ENCODE results near the gene PGF. TPM values are rescaled to one million over a fixed set of nuclear protein-coding genes. Genes with fewer than 3 reads are reported as not detected.
A peak's percentile ranks its signal among the peaks of the same experiment; 100 is the strongest.

Gene PGF
- total RNA-seq, 1 donor = 16.3 TPM

GRCh38 chr14:74973905-74974363 is 18.5 kb upstream of the PGF start:
- H3K4me1 ChIP-seq (ENCODE audit: insufficient read depth, low read length) = peaks cover 7% of the 10 kb centered on the region
- no peak for TF ChIP-seq CTCF (IDR thresholded peaks at IDR 0.05; ENCODE audit: extremely low read depth, low read depth, low read length)
- H2AFZ ChIP-seq (ENCODE audit: low read length) = no peak overlapping the region
- H4K20me1 ChIP-seq (ENCODE audit: insufficient read depth, low read length) = no peaks in the 10 kb centered on the region
- no peaks in the 10 kb centered on the region for H3K27me3 ChIP-seq (ENCODE audit: insufficient read depth, low read length)
- H3K79me2 ChIP-seq (ENCODE audit: insufficient read depth, low read length) = no peaks in the 10 kb centered on the region
- no peak overlapping the region for H3K4me3 ChIP-seq (ENCODE audit: insufficient read depth, low read length)
- H3K27ac ChIP-seq (ENCODE audit: low read depth, low read length) = no peak overlapping the region
- no peaks in the 10 kb centered on the region for H3K36me3 ChIP-seq (ENCODE audit: insufficient read depth, low read length)
- no peak overlapping the region for H3K4me2 ChIP-seq (ENCODE audit: insufficient read depth, low read length)
- no peak for DNase-seq (ENCODE audit: insufficient read length, low spot score, missing footprints)
- H3K9me3 ChIP-seq (ENCODE audit: low read depth, low read length) = no peaks in the 10 kb centered on the region

GRCh38 chr14:74973003-74973653 is 17.7 kb upstream of the PGF start:
- Histone ChIP-seq H3K9me3 (ENCODE audit: low read depth, low read length) (no peaks in the 10 kb centered on the region), H3K4me1 (ENCODE audit: insufficient read depth, low read length) (no peaks in the 10 kb centered on the region), H3K27ac (ENCODE audit: low read depth, low read length) (no peak overlapping the region), H3K4me2 (ENCODE audit: insufficient read depth, low read length) (no peak overlapping the region), H3K27me3 (ENCODE audit: insufficient read depth, low read length) (no peaks in the 10 kb centered on the region), H2AFZ (ENCODE audit: low read length) (peak overlapping the region; percentile 85), H3K36me3 (ENCODE audit: insufficient read depth, low read length) (no peaks in the 10 kb centered on the region), H4K20me1 (ENCODE audit: insufficient read depth, low read length) (no peaks in the 10 kb centered on the region), H3K4me3 (ENCODE audit: insufficient read depth, low read length) (no peak overlapping the region), H3K79me2 (ENCODE audit: insufficient read depth, low read length) (no peaks in the 10 kb centered on the region)
- DNase-seq (ENCODE audit: insufficient read length, low spot score, missing footprints) = peak; percentile 92
- TF ChIP-seq CTCF (IDR thresholded peaks at IDR 0.05; ENCODE audit: extremely low read depth, low read depth, low read length) = no peak

GRCh38 chr14:74968811-74969210 is 13.4 kb upstream of the PGF start:
- Histone ChIP-seq H3K4me1 (ENCODE audit: insufficient read depth, low read length) (peaks cover 15% of the 10 kb centered on the region), H3K9me3 (ENCODE audit: low read depth, low read length) (no peaks in the 10 kb centered on the region), H4K20me1 (ENCODE audit: insufficient read depth, low read length) (no peaks in the 10 kb centered on the region), H3K36me3 (ENCODE audit: insufficient read depth, low read length) (no peaks in the 10 kb centered on the region), H3K4me3 (ENCODE audit: insufficient read depth, low read length) (no peak overlapping the region), H3K27ac (ENCODE audit: low read depth, low read length) (no peak overlapping the region), H3K4me2 (ENCODE audit: insufficient read depth, low read length) (no peak overlapping the region), H2AFZ (ENCODE audit: low read length) (no peak overlapping the region), H3K27me3 (ENCODE audit: insufficient read depth, low read length) (no peaks in the 10 kb centered on the region), H3K79me2 (ENCODE audit: insufficient read depth, low read length) (no peaks in the 10 kb centered on the region)
- DNase-seq (ENCODE audit: insufficient read length, low spot score, missing footprints) = no peak
- TF ChIP-seq CTCF (IDR thresholded peaks at IDR 0.05; ENCODE audit: extremely low read depth, low read depth, low read length) = no peak

- Histone ChIP-seq H3K9me3 (ENCODE audit: low read depth, low read length) (no peaks in the 10 kb centered on the region), H3K4me3 (ENCODE audit: insufficient read depth, low read length) (no peak overlapping the region), H3K27me3 (ENCODE audit: insufficient read depth, low read length) (no peaks in the 10 kb centered on the region), H2AFZ (ENCODE audit: low read length) (peak overlapping the region; percentile 41), H3K4me2 (ENCODE audit: insufficient read depth, low read length) (peak overlapping the region; percentile 29), H3K27ac (ENCODE audit: low read depth, low read length) (peak overlapping the region; percentile 67), H3K79me2 (ENCODE audit: insufficient read depth, low read length) (no peaks in the 10 kb centered on the region), H4K20me1 (ENCODE audit: insufficient read depth, low read length) (no peaks in the 10 kb centered on the region), H3K36me3 (ENCODE audit: insufficient read depth, low read length) (no peaks in the 10 kb centered on the region), H3K4me1 (ENCODE audit: insufficient read depth, low read length) (peaks cover 15% of the 10 kb centered on the region)
- DNase-seq (ENCODE audit: insufficient read length, low spot score, missing footprints) = no peak
- TF ChIP-seq CTCF (IDR thresholded peaks at IDR 0.05; ENCODE audit: extremely low read depth, low read depth, low read length) = no peak
Observed at GRCh38 chr14:74965486-74966153, 10.2 kb upstream of the PGF start.
